HEK293 (cell line): ENCODE results near the gene LMAN1L.
A peak's percentile ranks its signal among the peaks of the same experiment; 100 is the strongest.

Experiments
- KLF10 ChIP-seq: fragments of 450-650 bp; IDR thresholded peaks from 2 replicates; pipeline ENCODE4 v1.5.1; 2018; ENCODE audit warnings: missing biosample characterization, mild to moderate bottlenecking, missing genetic modification characterization
- KLF7 ChIP-seq: fragments of 450-650 bp; formaldehyde crosslinking; IDR thresholded peaks from 2 replicates; pipeline ENCODE4 v1.5.1; 2016; ENCODE audit warnings: missing biosample characterization, missing genetic modification characterization, borderline replicate concordance
- SETDB1 ChIP-seq: IDR thresholded peaks from one replicate; pipeline ENCODE4 v1.6.1; 2017; ENCODE audit warnings: mild to moderate bottlenecking, low read length, moderate library complexity, mixed read lengths; ENCODE audit not compliant: insufficient read length
- ZBTB21 ChIP-seq: fragments of 450-650 bp; formaldehyde crosslinking; IDR thresholded peaks from 2 replicates; pipeline ENCODE4 v1.5.1; 2017; ENCODE audit warnings: missing biosample characterization, missing genetic modification characterization
- ZBTB7A ChIP-seq: fragments of 450-650 bp; formaldehyde crosslinking; IDR thresholded peaks from 2 replicates; pipeline ENCODE4 v1.5.1; 2016; ENCODE audit warnings: low read depth, missing biosample characterization, missing genetic modification characterization
- ZFHX2 ChIP-seq: fragments of 450-650 bp; formaldehyde crosslinking; conservative IDR thresholded peaks from 2 replicates; pipeline ENCODE4 v1.5.1; 2016; ENCODE audit warnings: missing biosample characterization, missing genetic modification characterization
- ZNF133 ChIP-seq: fragments of 450-650 bp; formaldehyde crosslinking; IDR thresholded peaks from 2 replicates; pipeline ENCODE4 v1.5.1; 2016; ENCODE audit warnings: missing biosample characterization, missing genetic modification characterization
- ZNF366 ChIP-seq: fragments of 450-650 bp; formaldehyde crosslinking; conservative IDR thresholded peaks from 2 replicates; pipeline ENCODE4 v1.5.1; 2016; ENCODE audit warnings: missing biosample characterization, missing genetic modification characterization
- ZNF433 ChIP-seq: fragments of 450-650 bp; formaldehyde crosslinking; IDR thresholded peaks from 2 replicates; pipeline ENCODE4 v1.5.1; 2016; ENCODE audit warnings: missing biosample characterization, missing genetic modification characterization, low read depth
- ZNF48 ChIP-seq: fragments of 450-650 bp; formaldehyde crosslinking; IDR thresholded peaks from 2 replicates; pipeline ENCODE4 v1.5.1; 2016; ENCODE audit warnings: missing biosample characterization, missing genetic modification characterization
- ZNF501 ChIP-seq: fragments of 450-650 bp; formaldehyde crosslinking; IDR thresholded peaks from 2 replicates; pipeline ENCODE4 v1.5.1; 2016; ENCODE audit warnings: missing biosample characterization, missing genetic modification characterization
- ZNF549 ChIP-seq: fragments of 450-650 bp; IDR thresholded peaks from 2 replicates; pipeline ENCODE4 v1.5.1; 2018; ENCODE audit warnings: missing biosample characterization, missing genetic modification characterization, mild to moderate bottlenecking, inconsistent platforms, moderate library complexity
- ZNF596 ChIP-seq: fragments of 450-650 bp; IDR thresholded peaks from 2 replicates; pipeline ENCODE4 v1.5.0; 2018; ENCODE audit warnings: missing biosample characterization, mild to moderate bottlenecking, missing genetic modification characterization, moderate library complexity
- ZNF621 ChIP-seq: fragments of 450-650 bp; formaldehyde crosslinking; IDR thresholded peaks from 2 replicates; pipeline ENCODE4 v1.5.1; 2017; ENCODE audit warnings: missing biosample characterization, missing genetic modification characterization
- ZNF792 ChIP-seq: fragments of 450-650 bp; formaldehyde crosslinking; IDR thresholded peaks from 2 replicates; pipeline ENCODE4 v1.5.1; 2016; ENCODE audit warnings: missing biosample characterization, missing genetic modification characterization
- TF ChIP-seq, protein P1 (sequence below): fragments of 450-650 bp; formaldehyde crosslinking; IDR thresholded peaks from 2 replicates; pipeline ENCODE4 v1.5.1; 2016; ENCODE audit warnings: missing biosample characterization, missing genetic modification characterization
- TF ChIP-seq, protein P2 (sequence below): fragments of 450-650 bp; IDR thresholded peaks from 2 replicates; pipeline ENCODE4 v1.5.1; 2018; ENCODE audit warnings: missing biosample characterization, mild to moderate bottlenecking, missing genetic modification characterization
- TF ChIP-seq, protein P3 (sequence below): fragments of 450-650 bp; formaldehyde crosslinking; IDR thresholded peaks from 2 replicates; pipeline ENCODE4 v1.5.1; 2016; ENCODE audit warnings: missing biosample characterization, missing genetic modification characterization
- TF ChIP-seq, protein P4 (sequence below): fragments of 450-650 bp; formaldehyde crosslinking; IDR thresholded peaks from 2 replicates; pipeline ENCODE4 v1.5.1; 2017; ENCODE audit warnings: missing biosample characterization, missing genetic modification characterization
- TF ChIP-seq, protein P5 (sequence below): fragments of 450-650 bp; formaldehyde crosslinking; IDR thresholded peaks from 2 replicates; pipeline ENCODE4 v1.5.1; 2017; ENCODE audit warnings: missing biosample characterization, missing genetic modification characterization
- TF ChIP-seq, protein P6 (sequence below): fragments of 450-650 bp; formaldehyde crosslinking; IDR thresholded peaks from 2 replicates; pipeline ENCODE4 v1.5.1; 2016; ENCODE audit warnings: missing biosample characterization, missing genetic modification characterization
- TF ChIP-seq, protein P7 (sequence below): fragments of 450-650 bp; formaldehyde crosslinking; conservative IDR thresholded peaks from 2 replicates; pipeline ENCODE4 v1.5.1; 2016; ENCODE audit warnings: low read depth, missing biosample characterization, missing genetic modification characterization
- TF ChIP-seq, protein P8 (sequence below): fragments of 450-650 bp; formaldehyde crosslinking; IDR thresholded peaks from 2 replicates; pipeline ENCODE4 v1.5.1; 2016; ENCODE audit warnings: missing biosample characterization, missing genetic modification characterization

Gene LMAN1L

DNA sequence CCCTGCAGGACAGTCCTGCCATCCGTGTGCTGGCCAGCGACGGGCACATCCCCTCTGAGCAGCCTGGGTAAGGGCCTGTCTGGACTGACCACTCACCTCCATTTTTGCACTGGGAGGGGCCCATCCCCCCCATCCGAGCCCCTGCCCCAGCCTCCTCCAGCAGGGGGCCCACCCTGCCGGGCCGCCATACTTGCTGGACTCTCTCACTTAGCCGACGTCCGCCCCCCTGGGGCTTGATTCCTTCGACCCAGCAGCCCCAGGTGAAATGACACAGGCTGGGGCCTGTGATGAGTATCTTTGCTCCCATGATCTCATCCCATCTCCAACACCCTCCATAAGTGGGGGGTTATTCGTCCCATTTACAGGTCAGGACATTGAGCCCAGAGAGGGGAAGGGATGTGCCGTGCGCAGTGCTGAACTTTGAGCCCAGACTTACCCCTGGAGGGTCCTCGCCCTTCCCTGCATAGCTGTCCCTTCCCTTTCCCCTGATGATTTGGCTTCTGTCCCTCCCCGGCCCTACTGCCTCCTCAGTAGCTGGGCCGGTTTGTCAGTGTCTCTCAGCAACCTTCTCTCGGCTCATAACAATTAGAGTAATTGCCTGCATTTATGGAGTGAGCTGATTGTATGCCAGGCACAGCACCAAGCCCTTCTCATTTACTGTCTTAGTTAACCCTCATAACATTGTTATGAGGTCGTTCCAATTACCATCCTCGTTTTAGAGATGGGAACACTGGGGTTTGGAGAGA lies 4.2 kb downstream of the LMAN1L start (continued):
- TF ChIP-seq, protein P1, sequence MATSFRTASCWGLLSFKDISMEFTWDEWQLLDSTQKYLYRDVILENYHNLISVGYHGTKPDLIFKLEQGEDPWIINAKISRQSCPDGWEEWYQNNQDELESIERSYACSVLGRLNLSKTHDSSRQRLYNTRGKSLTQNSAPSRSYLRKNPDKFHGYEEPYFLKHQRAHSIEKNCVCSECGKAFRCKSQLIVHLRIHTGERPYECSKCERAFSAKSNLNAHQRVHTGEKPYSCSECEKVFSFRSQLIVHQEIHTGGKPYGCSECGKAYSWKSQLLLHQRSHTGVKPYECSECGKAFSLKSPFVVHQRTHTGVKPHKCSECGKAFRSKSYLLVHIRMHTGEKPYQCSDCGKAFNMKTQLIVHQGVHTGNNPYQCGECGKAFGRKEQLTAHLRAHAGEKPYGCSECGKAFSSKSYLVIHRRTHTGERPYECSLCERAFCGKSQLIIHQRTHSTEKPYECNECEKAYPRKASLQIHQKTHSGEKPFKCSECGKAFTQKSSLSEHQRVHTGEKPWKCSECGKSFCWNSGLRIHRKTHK (tag by site-specific recombination): no peak
- TF ChIP-seq, protein P2, sequence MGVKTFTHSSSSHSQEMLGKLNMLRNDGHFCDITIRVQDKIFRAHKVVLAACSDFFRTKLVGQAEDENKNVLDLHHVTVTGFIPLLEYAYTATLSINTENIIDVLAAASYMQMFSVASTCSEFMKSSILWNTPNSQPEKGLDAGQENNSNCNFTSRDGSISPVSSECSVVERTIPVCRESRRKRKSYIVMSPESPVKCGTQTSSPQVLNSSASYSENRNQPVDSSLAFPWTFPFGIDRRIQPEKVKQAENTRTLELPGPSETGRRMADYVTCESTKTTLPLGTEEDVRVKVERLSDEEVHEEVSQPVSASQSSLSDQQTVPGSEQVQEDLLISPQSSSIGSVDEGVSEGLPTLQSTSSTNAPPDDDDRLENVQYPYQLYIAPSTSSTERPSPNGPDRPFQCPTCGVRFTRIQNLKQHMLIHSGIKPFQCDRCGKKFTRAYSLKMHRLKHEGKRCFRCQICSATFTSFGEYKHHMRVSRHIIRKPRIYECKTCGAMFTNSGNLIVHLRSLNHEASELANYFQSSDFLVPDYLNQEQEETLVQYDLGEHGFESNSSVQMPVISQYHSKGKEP (tag by site-specific recombination): peak; percentile 73
- TF ChIP-seq, protein P3, sequence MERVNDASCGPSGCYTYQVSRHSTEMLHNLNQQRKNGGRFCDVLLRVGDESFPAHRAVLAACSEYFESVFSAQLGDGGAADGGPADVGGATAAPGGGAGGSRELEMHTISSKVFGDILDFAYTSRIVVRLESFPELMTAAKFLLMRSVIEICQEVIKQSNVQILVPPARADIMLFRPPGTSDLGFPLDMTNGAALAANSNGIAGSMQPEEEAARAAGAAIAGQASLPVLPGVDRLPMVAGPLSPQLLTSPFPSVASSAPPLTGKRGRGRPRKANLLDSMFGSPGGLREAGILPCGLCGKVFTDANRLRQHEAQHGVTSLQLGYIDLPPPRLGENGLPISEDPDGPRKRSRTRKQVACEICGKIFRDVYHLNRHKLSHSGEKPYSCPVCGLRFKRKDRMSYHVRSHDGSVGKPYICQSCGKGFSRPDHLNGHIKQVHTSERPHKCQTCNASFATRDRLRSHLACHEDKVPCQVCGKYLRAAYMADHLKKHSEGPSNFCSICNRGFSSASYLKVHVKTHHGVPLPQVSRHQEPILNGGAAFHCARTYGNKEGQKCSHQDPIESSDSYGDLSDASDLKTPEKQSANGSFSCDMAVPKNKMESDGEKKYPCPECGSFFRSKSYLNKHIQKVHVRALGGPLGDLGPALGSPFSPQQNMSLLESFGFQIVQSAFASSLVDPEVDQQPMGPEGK (tag by site-specific recombination): peak; percentile 52
- TF ChIP-seq ZBTB7A: no peak
- TF ChIP-seq SETDB1: no peak
- TF ChIP-seq, protein P4, sequence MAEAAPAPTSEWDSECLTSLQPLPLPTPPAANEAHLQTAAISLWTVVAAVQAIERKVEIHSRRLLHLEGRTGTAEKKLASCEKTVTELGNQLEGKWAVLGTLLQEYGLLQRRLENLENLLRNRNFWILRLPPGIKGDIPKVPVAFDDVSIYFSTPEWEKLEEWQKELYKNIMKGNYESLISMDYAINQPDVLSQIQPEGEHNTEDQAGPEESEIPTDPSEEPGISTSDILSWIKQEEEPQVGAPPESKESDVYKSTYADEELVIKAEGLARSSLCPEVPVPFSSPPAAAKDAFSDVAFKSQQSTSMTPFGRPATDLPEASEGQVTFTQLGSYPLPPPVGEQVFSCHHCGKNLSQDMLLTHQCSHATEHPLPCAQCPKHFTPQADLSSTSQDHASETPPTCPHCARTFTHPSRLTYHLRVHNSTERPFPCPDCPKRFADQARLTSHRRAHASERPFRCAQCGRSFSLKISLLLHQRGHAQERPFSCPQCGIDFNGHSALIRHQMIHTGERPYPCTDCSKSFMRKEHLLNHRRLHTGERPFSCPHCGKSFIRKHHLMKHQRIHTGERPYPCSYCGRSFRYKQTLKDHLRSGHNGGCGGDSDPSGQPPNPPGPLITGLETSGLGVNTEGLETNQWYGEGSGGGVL (tag by site-specific recombination): peak; percentile 58
- TF ChIP-seq ZNF621 (tag by site-specific recombination): no peak
- TF ChIP-seq, protein P5, sequence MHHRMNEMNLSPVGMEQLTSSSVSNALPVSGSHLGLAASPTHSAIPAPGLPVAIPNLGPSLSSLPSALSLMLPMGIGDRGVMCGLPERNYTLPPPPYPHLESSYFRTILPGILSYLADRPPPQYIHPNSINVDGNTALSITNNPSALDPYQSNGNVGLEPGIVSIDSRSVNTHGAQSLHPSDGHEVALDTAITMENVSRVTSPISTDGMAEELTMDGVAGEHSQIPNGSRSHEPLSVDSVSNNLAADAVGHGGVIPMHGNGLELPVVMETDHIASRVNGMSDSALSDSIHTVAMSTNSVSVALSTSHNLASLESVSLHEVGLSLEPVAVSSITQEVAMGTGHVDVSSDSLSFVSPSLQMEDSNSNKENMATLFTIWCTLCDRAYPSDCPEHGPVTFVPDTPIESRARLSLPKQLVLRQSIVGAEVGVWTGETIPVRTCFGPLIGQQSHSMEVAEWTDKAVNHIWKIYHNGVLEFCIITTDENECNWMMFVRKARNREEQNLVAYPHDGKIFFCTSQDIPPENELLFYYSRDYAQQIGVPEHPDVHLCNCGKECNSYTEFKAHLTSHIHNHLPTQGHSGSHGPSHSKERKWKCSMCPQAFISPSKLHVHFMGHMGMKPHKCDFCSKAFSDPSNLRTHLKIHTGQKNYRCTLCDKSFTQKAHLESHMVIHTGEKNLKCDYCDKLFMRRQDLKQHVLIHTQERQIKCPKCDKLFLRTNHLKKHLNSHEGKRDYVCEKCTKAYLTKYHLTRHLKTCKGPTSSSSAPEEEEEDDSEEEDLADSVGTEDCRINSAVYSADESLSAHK (tag by site-specific recombination): no peak
- TF ChIP-seq ZNF133 (tag by site-specific recombination): no peak
- TF ChIP-seq, protein P6, sequence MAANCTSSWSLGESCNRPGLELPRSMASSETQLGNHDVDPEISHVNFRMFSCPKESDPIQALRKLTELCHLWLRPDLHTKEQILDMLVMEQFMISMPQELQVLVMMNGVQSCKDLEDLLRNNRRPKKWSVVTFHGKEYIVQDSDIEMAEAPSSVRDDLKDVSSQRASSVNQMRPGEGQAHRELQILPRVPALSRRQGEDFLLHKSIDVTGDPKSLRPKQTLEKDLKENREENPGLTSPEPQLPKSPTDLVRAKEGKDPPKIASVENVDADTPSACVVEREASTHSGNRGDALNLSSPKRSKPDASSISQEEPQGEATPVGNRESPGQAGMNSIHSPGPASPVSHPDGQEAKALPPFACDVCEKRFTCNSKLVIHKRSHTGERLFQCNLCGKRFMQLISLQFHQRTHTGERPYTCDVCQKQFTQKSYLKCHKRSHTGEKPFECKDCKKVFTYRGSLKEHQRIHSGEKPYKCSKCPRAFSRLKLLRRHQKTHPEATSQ: 0 out of 2 replicates have a peak, but pooled peaks have one; percentile 23
- TF ChIP-seq ZNF549 (tag by site-specific recombination): no peak
- TF ChIP-seq ZBTB21 (tag by site-specific recombination): no peak
- TF ChIP-seq ZFHX2 (tag by site-specific recombination): no peak
- TF ChIP-seq, protein P7, sequence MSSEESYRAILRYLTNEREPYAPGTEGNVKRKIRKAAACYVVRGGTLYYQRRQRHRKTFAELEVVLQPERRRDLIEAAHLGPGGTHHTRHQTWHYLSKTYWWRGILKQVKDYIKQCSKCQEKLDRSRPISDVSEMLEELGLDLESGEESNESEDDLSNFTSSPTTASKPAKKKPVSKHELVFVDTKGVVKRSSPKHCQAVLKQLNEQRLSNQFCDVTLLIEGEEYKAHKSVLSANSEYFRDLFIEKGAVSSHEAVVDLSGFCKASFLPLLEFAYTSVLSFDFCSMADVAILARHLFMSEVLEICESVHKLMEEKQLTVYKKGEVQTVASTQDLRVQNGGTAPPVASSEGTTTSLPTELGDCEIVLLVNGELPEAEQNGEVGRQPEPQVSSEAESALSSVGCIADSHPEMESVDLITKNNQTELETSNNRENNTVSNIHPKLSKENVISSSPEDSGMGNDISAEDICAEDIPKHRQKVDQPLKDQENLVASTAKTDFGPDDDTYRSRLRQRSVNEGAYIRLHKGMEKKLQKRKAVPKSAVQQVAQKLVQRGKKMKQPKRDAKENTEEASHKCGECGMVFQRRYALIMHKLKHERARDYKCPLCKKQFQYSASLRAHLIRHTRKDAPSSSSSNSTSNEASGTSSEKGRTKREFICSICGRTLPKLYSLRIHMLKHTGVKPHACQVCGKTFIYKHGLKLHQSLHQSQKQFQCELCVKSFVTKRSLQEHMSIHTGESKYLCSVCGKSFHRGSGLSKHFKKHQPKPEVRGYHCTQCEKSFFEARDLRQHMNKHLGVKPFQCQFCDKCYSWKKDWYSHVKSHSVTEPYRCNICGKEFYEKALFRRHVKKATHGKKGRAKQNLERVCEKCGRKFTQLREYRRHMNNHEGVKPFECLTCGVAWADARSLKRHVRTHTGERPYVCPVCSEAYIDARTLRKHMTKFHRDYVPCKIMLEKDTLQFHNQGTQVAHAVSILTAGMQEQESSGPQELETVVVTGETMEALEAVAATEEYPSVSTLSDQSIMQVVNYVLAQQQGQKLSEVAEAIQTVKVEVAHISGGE: no peak
- no peak for TF ChIP-seq ZNF433 (tag by site-specific recombination)
- no peak for TF ChIP-seq KLF7
- no peak for TF ChIP-seq ZNF501 (tag by site-specific recombination)
- no peak for TF ChIP-seq ZNF792 (tag by site-specific recombination)
- no peak for TF ChIP-seq KLF10
- no peak for TF ChIP-seq ZNF48 (tag by site-specific recombination)
- TF ChIP-seq ZNF596 (tag by site-specific recombination): no peak
- TF ChIP-seq ZNF366 (tag by site-specific recombination): peak; percentile 52
- TF ChIP-seq, protein P8, sequence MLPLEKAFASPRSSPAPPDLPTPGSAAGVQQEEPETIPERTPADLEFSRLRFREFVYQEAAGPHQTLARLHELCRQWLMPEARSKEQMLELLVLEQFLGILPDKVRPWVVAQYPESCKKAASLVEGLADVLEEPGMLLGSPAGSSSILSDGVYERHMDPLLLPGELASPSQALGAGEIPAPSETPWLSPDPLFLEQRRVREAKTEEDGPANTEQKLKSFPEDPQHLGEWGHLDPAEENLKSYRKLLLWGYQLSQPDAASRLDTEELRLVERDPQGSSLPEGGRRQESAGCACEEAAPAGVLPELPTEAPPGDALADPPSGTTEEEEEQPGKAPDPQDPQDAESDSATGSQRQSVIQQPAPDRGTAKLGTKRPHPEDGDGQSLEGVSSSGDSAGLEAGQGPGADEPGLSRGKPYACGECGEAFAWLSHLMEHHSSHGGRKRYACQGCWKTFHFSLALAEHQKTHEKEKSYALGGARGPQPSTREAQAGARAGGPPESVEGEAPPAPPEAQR (tag by site-specific recombination): no peak
